GM12878 (cell line): ENCODE measurements around the gene CCSER1. TPM values are rescaled to one million over a fixed set of nuclear protein-coding genes. Genes with fewer than 3 reads are reported as not detected.
A peak's percentile ranks its signal among the peaks of the same experiment; 100 is the strongest.

Experiments used
- ATAC-seq: fragments of 200-7000 bp; cut with Tn5 transposase; 3 replicates; pipeline ENCODE4 v1.9.1; 2020; ENCODE audit warnings: mild to moderate bottlenecking, moderate library complexity
- BruUV-seq: library from RNA; stranded (reverse); fragments of 400-500 nt; replicated peaks from 2 replicates; lab custom pipeline; 2021; lab: Mats Ljungman, UMichigan
- CTCF ChIA-PET: fragments of 300-600 bp; sonication (Branson Sonifier 250); formaldehyde crosslinking; extraction: SDS; loops from one replicate; lab custom pipeline; 2021; ENCODE audit warnings: inconsistent platforms; lab: Yijun Ruan, JAX
- POLR2A ChIA-PET: fragments of 350-600 bp; formaldehyde crosslinking; extraction: SDS; loops from one replicate; lab custom pipeline; 2021; ENCODE audit warnings: inconsistent platforms; lab: Charles Lee
- RAD21 ChIA-PET: fragments of 300-600 bp; sonication (Branson Sonifier 250); formaldehyde crosslinking; loops from one replicate; lab custom pipeline; 2023; ENCODE audit warnings: antibody characterized with exemption; ENCODE audit not compliant: unreplicated experiment; lab: Charles Lee
- SMC1A ChIA-PET: fragments of 300-600 bp; sonication (Branson Sonifier 250); formaldehyde crosslinking; loops from one replicate; lab custom pipeline; 2023; ENCODE audit not compliant: unreplicated experiment, uncharacterized antibody; lab: Charles Lee
- DNase-seq: peaks from one replicate; pipeline ENCODE4 v3.0.0-alpha.2; 2011; ENCODE audit warnings: low read depth, low spot score
- FAIRE-seq: peaks from 3 replicates; lab custom pipeline; 2011; peaks lifted over from hg19 to GRCh38; lab: Jason Lieb, UNC
- H2AFZ ChIP-seq: 2 replicates; pipeline ENCODE4 v1.6.0; 2011; ENCODE audit warnings: low read depth, low read length, control low read depth; ENCODE audit not compliant: control insufficient read depth
- H3K27ac ChIP-seq: 2 replicates; pipeline ENCODE4 v1.5.1; 2011; ENCODE audit warnings: control low read depth; ENCODE audit not compliant: control insufficient read depth, insufficient read depth
- H3K27me3 ChIP-seq, 2 experiments: replicated peaks in 1 of 2; 2 replicates each; pipeline versions ENCODE4 v1.6.0 to v1.6.1; 2011; ENCODE audit warnings: low read length in 1 of 2; ENCODE audit not compliant: control insufficient read depth in 2 of 2, insufficient read depth in 2 of 2
- H3K36me3 ChIP-seq, 2 experiments: 2 replicates each; pipeline ENCODE4 v1.5.1; 2011; ENCODE audit warnings: low read length in 1 of 2; ENCODE audit not compliant: control insufficient read depth in 2 of 2, insufficient read depth in 2 of 2
- H3K4me1 ChIP-seq: 2 replicates; pipeline ENCODE4 v1.6.1; 2011; ENCODE audit warnings: mild to moderate bottlenecking, low read length, moderate library complexity, mixed read lengths; ENCODE audit not compliant: control insufficient read depth, insufficient read depth
- H3K4me2 ChIP-seq: 2 replicates; pipeline ENCODE4 v1.6.0; 2011; ENCODE audit warnings: control low read depth; ENCODE audit not compliant: control insufficient read depth, insufficient read depth
- H3K4me3 ChIP-seq: fragments of 200-600 bp; sonication (generic); 2 replicates; pipeline ENCODE4 v1.5.1; 2016
- H3K79me2 ChIP-seq: 2 replicates; pipeline ENCODE4 v1.6.0; 2011; ENCODE audit warnings: low read length; ENCODE audit not compliant: control insufficient read depth, insufficient read depth
- H3K9ac ChIP-seq: 2 replicates; pipeline ENCODE4 v1.8.0; 2011; ENCODE audit warnings: low read length, control low read depth, mixed read lengths; ENCODE audit not compliant: control insufficient read depth, insufficient read depth
- H3K9me3 ChIP-seq: replicated peaks from 3 replicates; pipeline ENCODE4 v1.5.1; 2011; ENCODE audit warnings: mild to moderate bottlenecking, low read length; ENCODE audit not compliant: control insufficient read depth, insufficient read depth
- H4K20me1 ChIP-seq: 2 replicates; pipeline ENCODE4 v1.6.0; 2011; ENCODE audit not compliant: control insufficient read depth, insufficient read depth
- CHD1 ChIP-seq: IDR thresholded peaks from 2 replicates; pipeline ENCODE4 v1.6.1; 2012; ENCODE audit warnings: low read depth, low read length, improper control_type of control experiment
- CTCF ChIP-seq, 3 experiments: IDR thresholded peaks in 2 of 3; conservative IDR thresholded peaks in 1 of 3; 2 replicates each; pipeline ENCODE4 v1.5.1; 2011; ENCODE audit warnings: low read depth in 3 of 3, low read length in 3 of 3, mild to moderate bottlenecking in 3 of 3, control low read depth in 2 of 3, moderate library complexity in 2 of 3, inconsistent platforms in 1 of 3, mixed read lengths in 1 of 3; ENCODE audit not compliant: control insufficient read depth in 2 of 3, insufficient read depth in 1 of 3; ENCODE audit errors: extremely low read depth in 1 of 3
- EP300 ChIP-seq, 2 experiments: fragments of 150-350 bp in 1 of 2; IDR thresholded peaks; 2 replicates each; pipeline ENCODE4 v1.6.1; 2011 to 2012; ENCODE audit warnings: low read depth in 2 of 2, low read length in 2 of 2, borderline replicate concordance in 1 of 2, improper control_type of control experiment in 1 of 2, inconsistent platforms in 1 of 2; ENCODE audit not compliant: control insufficient read depth in 1 of 2
- IRF5 ChIP-seq: fragments of 450-650 bp; IDR thresholded peaks from 2 replicates; pipeline ENCODE4 v1.6.1; 2017; ENCODE audit warnings: borderline replicate concordance
- KDM1A ChIP-seq: fragments of 200-600 bp; sonication (generic); IDR thresholded peaks from 2 replicates; pipeline ENCODE4 v1.6.1; 2016; ENCODE audit warnings: borderline replicate concordance
- LARP7 ChIP-seq: fragments of 450-650 bp; IDR thresholded peaks from 2 replicates; pipeline ENCODE4 v1.6.1; 2017; ENCODE audit warnings: mild to moderate bottlenecking
- SMARCA5 ChIP-seq: fragments of 450-650 bp; IDR thresholded peaks from 2 replicates; pipeline ENCODE4 v1.6.1; 2017; ENCODE audit warnings: mild to moderate bottlenecking
- TBL1XR1 ChIP-seq: IDR thresholded peaks from 2 replicates; pipeline ENCODE4 v1.6.1; 2012; ENCODE audit warnings: low read depth, low read length, improper control_type of control experiment
- whole genome bisulfite sequencing: methylation state at CpG from one replicate; pipeline ENCODE4 v1.1.6; 2016; ENCODE audit warnings: low lambda C conversion rate; ENCODE audit not compliant: insufficient replicate concordance, insufficient coverage; ENCODE audit errors: missing lambda C conversion rate; 5-methylcytosine and 5-hydroxymethylcytosine counted together
- in situ Hi-C: fragments of 300-500 bp; cut with MboI; formaldehyde crosslinking; loops from 9 replicates; pipeline ENCODE4 v1.14.3; 2018; ENCODE audit warnings: mixed read lengths
- intact Hi-C: fragments of 100-400 bp; cut with micrococcal nuclease; formaldehyde crosslinking; loops from one replicate; pipeline ENCODE4 v1.14.2; 2022; ENCODE audit not compliant: unreplicated experiment
- polyA plus RNA-seq, 11 experiments: library from polyadenylated mRNA; depleted of rRNA in 4 of 11; unstranded in 6 of 11; stranded (reverse) in 5 of 11; fragments of >200 nt; fragmentation: Nextera tagmentation in 4 of 11; fragmentation: Illumina TruSeq in 1 of 11; extraction: Ambion mirVana in 4 of 11; extraction: Trizol in 1 of 11; gene quantifications; 1 replicate in 1 of 11; 2 replicates in 10 of 11; pipeline versions ENCODE4 v1.2.1 to v1.2.3, GENCODE V29; 2011 to 2016; ENCODE audit warnings: inconsistent platforms in 2 of 11, missing spikeins in 2 of 11, low read depth in 1 of 11
- total RNA-seq, 4 experiments: library from RNA; depleted of rRNA in 3 of 4; stranded (reverse); fragments of >200 nt in 3 of 4; fragmentation: Illumina TruSeq in 1 of 4; extraction: Trizol in 1 of 4; gene quantifications; 2 replicates each; pipeline versions ENCODE4 v1.2.1 to v1.2.3, GENCODE V29; 2013 to 2021

Gene CCSER1
- total and polyA plus RNA-seq, 10 of the 15 experiments (the other 5 are each of a cell fraction or from before 2014, with no cell fraction given) = 0.22 to 2.7 (median 1.0) TPM

- TF ChIP-seq CTCF (IDR thresholded peaks at IDR 0.05 in 2 of 3, conservative IDR thresholded peaks at IDR 0.05 in 1 of 3; ENCODE audit: control insufficient read depth in 2 of 3, extremely low read depth in 1 of 3, insufficient read depth in 1 of 3, low read depth in 3 of 3, low read length in 3 of 3) = no peak
These were observed 58.2 kb downstream of the CCSER1 start (continued) for GRCh38 chr4:90185416-90185815.

- intact Hi-C loops (no loop called here), in situ Hi-C loops (no loop called here)
These were observed 59.0 kb downstream of the CCSER1 start for GRCh38 chr4:90186229-90186628.

More at GRCh38 chr4:90186229-90186628, 59.0 kb downstream of the CCSER1 start:
- DNase-seq (no peak), ATAC-seq (peak; percentile 32), FAIRE-seq (no peak)
- H3K27ac ChIP-seq = no peak overlapping the region
- H3K9ac ChIP-seq = no peak overlapping the region
- 0% methylated on average over 1 of the region's 1 CpG for WGBS
- no peak overlapping the region for H2AFZ ChIP-seq
- CTCF ChIA-PET = no interaction called here
- H3K9me3 ChIP-seq = no peaks in the 10 kb centered on the region
- H3K4me1 ChIP-seq = no peaks in the 10 kb centered on the region
- BruUV-seq = no TSS peak
- POLR2A ChIA-PET = no interaction called here
- no peaks in the 10 kb centered on the region for H3K36me3 ChIP-seq
- no peak overlapping the region for H3K4me3 ChIP-seq
- no peaks in the 10 kb centered on the region for H3K27me3 ChIP-seq
- RAD21 ChIA-PET = interaction anchor here (0.7 kb wide), 1 partner anchor 1634 kb away, joined by 3 read pairs; no protein-coding TSS in a partner anchor
- TF ChIP-seq LARP7 = no peak
- no peak for TF ChIP-seq CTCF (IDR thresholded peaks at IDR 0.05 in 2 of 3, conservative IDR thresholded peaks at IDR 0.05 in 1 of 3; ENCODE audit: control insufficient read depth in 2 of 3, extremely low read depth in 1 of 3, insufficient read depth in 1 of 3, low read depth in 3 of 3, low read length in 3 of 3)
- TF ChIP-seq IRF5 = no peak
- no peak for TF ChIP-seq SMARCA5
- no peak for TF ChIP-seq KDM1A
- no peak for TF ChIP-seq TBL1XR1
- no peak for TF ChIP-seq EP300 (IDR thresholded peaks at IDR 0.05; ENCODE audit: borderline replicate concordance in 1 of 2, control insufficient read depth in 1 of 2, low read depth in 2 of 2, low read length in 2 of 2)
- TF ChIP-seq CHD1 = no peak
- H3K4me2 ChIP-seq = no peak overlapping the region
- SMC1A ChIA-PET = no interaction called here
- no peaks in the 10 kb centered on the region for H3K79me2 ChIP-seq
- H4K20me1 ChIP-seq = no peaks in the 10 kb centered on the region
